Keratinocyte (primary cell): Measurements from ENCODE around the gene CRBN.

Experiments
- CTCF ChIP-seq, 3 experiments: IDR thresholded peaks in 1 of 3; conservative IDR thresholded peaks in 1 of 3; optimal IDR thresholded peaks in 1 of 3; 2 replicates in 2 of 3; 3 replicates in 1 of 3; pipeline versions ENCODE3 to v1.5.1; 2011; ENCODE audit warnings: low read length in 3 of 3, mild to moderate bottlenecking in 3 of 3, moderate library complexity in 2 of 3, control low read depth in 1 of 3, inconsistent platforms in 1 of 3; ENCODE audit not compliant: insufficient read depth in 2 of 3; ENCODE audit errors: extremely low read depth in 1 of 3
- EZH2 ChIP-seq: IDR thresholded peaks from one replicate; pipeline ENCODE4 v1.6.1; 2012; ENCODE audit warnings: inconsistent platforms, mild to moderate bottlenecking, low read length, moderate library complexity

DNA sequence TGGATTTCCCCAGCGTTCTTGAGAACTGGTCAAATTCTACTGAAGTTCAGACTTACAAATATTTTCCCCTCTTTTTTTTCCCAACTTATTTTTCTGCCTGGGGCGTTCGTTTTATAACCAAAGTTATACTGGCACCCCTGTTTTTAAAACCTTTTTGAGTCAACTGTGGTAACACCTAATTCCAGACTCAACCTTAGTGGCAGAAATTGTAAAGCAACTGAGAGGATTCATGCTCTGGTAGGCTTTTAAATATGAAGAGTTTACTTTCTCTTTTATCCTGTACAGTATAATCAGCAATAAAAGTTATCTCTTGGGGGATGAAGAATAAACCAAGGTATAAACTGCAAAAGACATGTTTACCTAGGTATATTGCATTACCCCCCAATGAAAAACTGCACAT lies 71.6 kb downstream of the CRBN start:
- TF ChIP-seq CTCF (optimal IDR thresholded peaks at IDR 0.05 in 1 of 3, IDR thresholded peaks at IDR 0.05 in 1 of 3, conservative IDR thresholded peaks at IDR 0.05 in 1 of 3; ENCODE audit: extremely low read depth in 1 of 3, insufficient read depth in 2 of 3, low read length in 3 of 3) (no peak), EZH2 (no peak)
